Measurements from ENCODE around the gene NHS.

- TF ChIP-seq POLR2A (IDR thresholded peaks at IDR 0.05), result no peak
- TF ChIP-seq CTCF (IDR thresholded peaks at IDR 0.05), result no peak
Observed at GRCh38 chrX:17732138-17732783, 357.3 kb downstream of the NHS start.

All from body of pancreas (tissue), 4 donors.